Calu3 (cell line): ENCODE results near the gene SLC3A2. TPM values are rescaled to one million over a fixed set of nuclear protein-coding genes. Genes with fewer than 3 reads are reported as not detected.
A peak's percentile ranks its signal among the peaks of the same experiment; 100 is the strongest.

Experiments
- BruUV-seq: library from RNA; stranded (reverse); fragments of 400-500 nt; replicated peaks from 2 replicates; lab custom pipeline; 2021; lab: Mats Ljungman, UMichigan
- CTCF ChIA-PET: fragments of 300-600 bp; sonication (Branson Sonifier 250); formaldehyde crosslinking; loops from one replicate; lab custom pipeline; 2022; ENCODE audit warnings: antibody characterized with exemption; lab: Charles Lee
- DNase-seq: peaks from one replicate; pipeline ENCODE4 v3.0.0; 2022
- H3K27ac Mint-ChIP-seq: one replicate; pipeline ENCODE4 v1.8.0; 2022; ENCODE audit warnings: mixed read lengths; ENCODE audit not compliant: unreplicated experiment
- H3K27me3 Mint-ChIP-seq: one replicate; pipeline ENCODE4 v1.8.0; 2022; ENCODE audit warnings: mixed read lengths; ENCODE audit not compliant: unreplicated experiment
- H3K36me3 Mint-ChIP-seq: one replicate; pipeline ENCODE4 v1.8.0; 2022; ENCODE audit warnings: mild to moderate bottlenecking, moderate library complexity, mixed read lengths; ENCODE audit not compliant: insufficient read depth, unreplicated experiment
- H3K4me1 Mint-ChIP-seq: one replicate; pipeline ENCODE4 v1.8.0; 2022; ENCODE audit warnings: mild to moderate bottlenecking, low read depth, mixed read lengths; ENCODE audit not compliant: unreplicated experiment
- H3K4me3 Mint-ChIP-seq: one replicate; pipeline ENCODE4 v1.8.0; 2022; ENCODE audit warnings: mild to moderate bottlenecking, low read depth, moderate library complexity, mixed read lengths; ENCODE audit not compliant: unreplicated experiment
- H3K9me3 Mint-ChIP-seq: one replicate; pipeline ENCODE4 v1.8.0; 2022; ENCODE audit warnings: low read depth, mixed read lengths; ENCODE audit not compliant: unreplicated experiment
- CTCF ChIP-seq: fragments of 200-600 bp; IDR thresholded peaks from one replicate; pipeline ENCODE4 v1.8.0; 2022; ENCODE audit warnings: antibody characterized with exemption; ENCODE audit not compliant: unreplicated experiment
- intact Hi-C: fragments of 100-400 bp; cut with micrococcal nuclease; formaldehyde crosslinking; loops from one replicate; pipeline ENCODE4 v1.10.0; 2022; ENCODE audit not compliant: unreplicated experiment
- total RNA-seq: library from RNA; stranded (reverse); gene quantifications from 2 replicates; pipeline ENCODE4 v1.2.3, GENCODE V29; 2022

The SLC3A2 gene
- total RNA-seq, 1 experiment from 2014 or later, result 444 TPM

GRCh38 chr11:62889126-62889483 is 8.4 kb downstream of the SLC3A2 start:
- H3K27ac Mint-ChIP-seq, result peak overlapping the region; percentile 92
- peak overlapping the region; percentile 40 for H3K4me3 Mint-ChIP-seq
- intact Hi-C loops, result no loop called here
- CTCF ChIA-PET, result interaction anchor here (0.6 kb wide), 1 partner anchor 15 kb away, joined by 6 read pairs; no protein-coding TSS in a partner anchor
- no peaks in the 10 kb centered on the region for H3K9me3 Mint-ChIP-seq
- peaks cover 1% of the 10 kb centered on the region for H3K27me3 Mint-ChIP-seq
- no peak for TF ChIP-seq CTCF
- H3K36me3 Mint-ChIP-seq, result peaks cover 81% of the 10 kb centered on the region
- no TSS peak for BruUV-seq
- DNase-seq, result no peak
- peaks cover 33% of the 10 kb centered on the region for H3K4me1 Mint-ChIP-seq

- CTCF ChIA-PET, result interaction anchor here (0.6 kb wide), 2 partner anchors 16 to 34 kb away, joined by 4 to 6 read pairs; no protein-coding TSS in a partner anchor
- peak overlapping the region; percentile 92 for H3K27ac Mint-ChIP-seq
- TF ChIP-seq CTCF, result no peak
- H3K36me3 Mint-ChIP-seq, result peaks cover 75% of the 10 kb centered on the region
- no TSS peak for BruUV-seq
- intact Hi-C loops, result no loop called here
- DNase-seq, result no peak
- H3K9me3 Mint-ChIP-seq, result no peaks in the 10 kb centered on the region
- H3K4me3 Mint-ChIP-seq, result peak overlapping the region; percentile 40
- H3K4me1 Mint-ChIP-seq, result peaks cover 30% of the 10 kb centered on the region
- peaks cover 8% of the 10 kb centered on the region for H3K27me3 Mint-ChIP-seq
These were observed 9.1 kb downstream of the SLC3A2 start for GRCh38 chr11:62889484-62890437.

- no peaks in the 10 kb centered on the region for H3K9me3 Mint-ChIP-seq
- intact Hi-C loops, result no loop called here
- no peak overlapping the region for H3K4me3 Mint-ChIP-seq
- H3K27ac Mint-ChIP-seq, result no peak overlapping the region
- peaks cover 20% of the 10 kb centered on the region for H3K4me1 Mint-ChIP-seq
- DNase-seq, result no peak
- CTCF ChIA-PET, result interaction anchor here (0.6 kb wide), 1 partner anchor 31 kb away, joined by 4 read pairs; no protein-coding TSS in a partner anchor
- peaks cover 27% of the 10 kb centered on the region for H3K27me3 Mint-ChIP-seq
- BruUV-seq, result no TSS peak
- TF ChIP-seq CTCF, result no peak
- H3K36me3 Mint-ChIP-seq, result peaks cover 49% of the 10 kb centered on the region
These were observed 11.6 kb downstream of the SLC3A2 start for GRCh38 chr11:62892077-62892922.

GRCh38 chr11:62895501-62895900 is 14.8 kb downstream of the SLC3A2 start:
- peaks cover 51% of the 10 kb centered on the region for H3K27me3 Mint-ChIP-seq

More at GRCh38 chr11:62895501-62895900, 14.8 kb downstream of the SLC3A2 start:
- peaks cover 17% of the 10 kb centered on the region for H3K36me3 Mint-ChIP-seq
- BruUV-seq, result no TSS peak
- H3K4me3 Mint-ChIP-seq, result no peak overlapping the region
- intact Hi-C loops, result no loop called here
- no peak for TF ChIP-seq CTCF
- H3K27ac Mint-ChIP-seq, result no peak overlapping the region
- H3K9me3 Mint-ChIP-seq, result peaks cover 3% of the 10 kb centered on the region
- CTCF ChIA-PET, result no interaction called here
- no peak for DNase-seq
- no peaks in the 10 kb centered on the region for H3K4me1 Mint-ChIP-seq
